K562 (cell line): Measurements from ENCODE around the gene SF3B4. TPM values are rescaled to one million over a fixed set of nuclear protein-coding genes. Genes with fewer than 3 reads are reported as not detected.
A peak's percentile ranks its signal among the peaks of the same experiment; 100 is the strongest.

Source experiments
- ATAC-seq: fragments of 200-7000 bp; cut with Tn5 transposase; 3 replicates; pipeline ENCODE4 v1.9.1; 2020; ENCODE audit warnings: moderate library complexity
- BruUV-seq: library from RNA; stranded (reverse); fragments of 400-500 nt; replicated peaks from 2 replicates; lab custom pipeline; 2021; lab: Mats Ljungman, UMichigan
- CTCF ChIA-PET: fragments of 300-600 bp; formaldehyde crosslinking; extraction: SDS; loops from one replicate; lab custom pipeline; 2021; ENCODE audit warnings: low intra/inter-chr PET ratio; lab: Yijun Ruan, JAX
- POLR2A ChIA-PET: fragments of 300-600, 350-650 bp; sonication (Branson Sonifier 250); formaldehyde crosslinking; extraction: SDS; loops from one replicate; lab custom pipeline; 2021; ENCODE audit warnings: antibody characterized with exemption, inconsistent platforms; lab: Yijun Ruan, JAX
- DNase-seq, 4 experiments: peaks; one replicate each; pipeline versions ENCODE4 v3.0.0 to v3.0.0-alpha.2; 2011 to 2018; ENCODE audit warnings: low spot score in 3 of 4, mixed read lengths in 3 of 4; ENCODE audit errors: extremely low read depth in 1 of 4
- FAIRE-seq: peaks from 2 replicates; lab custom pipeline; 2011; peaks lifted over from hg19 to GRCh38; lab: Jason Lieb, UNC
- H2AFZ ChIP-seq: 2 replicates; pipeline ENCODE4 v1.6.0; 2011; ENCODE audit warnings: low read depth, low read length, control low read depth, inconsistent platforms
- H3K27ac ChIP-seq: fragments of 200-600 bp; 3 replicates; pipeline ENCODE4 v1.8.0; 2011; ENCODE audit warnings: low read depth, mild to moderate bottlenecking, control low read depth, inconsistent platforms, low read length, moderate library complexity, mixed read lengths; ENCODE audit errors: extremely low read depth
- H3K27me3 ChIP-seq, 2 experiments: fragments of 300-600 bp in 1 of 2; 2 replicates in 1 of 2; 3 replicates in 1 of 2; pipeline versions ENCODE4 v1.6.0 to v1.8.0; 2011; ENCODE audit warnings: inconsistent platforms in 2 of 2, low read length in 2 of 2, mild to moderate bottlenecking in 1 of 2, mixed read lengths in 1 of 2, moderate library complexity in 1 of 2; ENCODE audit not compliant: control insufficient read depth in 2 of 2, insufficient read depth in 2 of 2
- H3K36me3 ChIP-seq: fragments of 300-600 bp; 3 replicates; pipeline ENCODE4 v1.8.0; 2011; ENCODE audit warnings: mild to moderate bottlenecking, low read length, inconsistent platforms; ENCODE audit not compliant: control insufficient read depth, insufficient read depth
- H3K4me1 ChIP-seq, 2 experiments: fragments of 200-600 bp in 1 of 2; replicated peaks in 1 of 2; 2 replicates in 1 of 2; 3 replicates in 1 of 2; pipeline versions ENCODE4 v1.5.1 to v1.8.0; 2011; ENCODE audit warnings: inconsistent platforms in 2 of 2, low read length in 2 of 2, mild to moderate bottlenecking in 1 of 2, mixed read lengths in 1 of 2, moderate library complexity in 1 of 2; ENCODE audit not compliant: control insufficient read depth in 2 of 2, insufficient read depth in 2 of 2
- H3K4me2 ChIP-seq: 2 replicates; pipeline ENCODE4 v1.6.1; 2011; ENCODE audit warnings: low read length, control low read depth, inconsistent platforms, mixed read lengths; ENCODE audit not compliant: insufficient read depth
- H3K4me3 ChIP-seq: fragments of 200-600 bp; sonication (generic), shearing (Covaris generic); 2 replicates; pipeline ENCODE4 v1.5.1; 2016; ENCODE audit warnings: control low read depth, inconsistent platforms
- H3K79me2 ChIP-seq: fragments of 200-600 bp; 3 replicates; pipeline ENCODE4 v1.8.0; 2011; ENCODE audit warnings: low read length, inconsistent platforms; ENCODE audit not compliant: control insufficient read depth, insufficient read depth
- H3K9ac ChIP-seq, 2 experiments: 2 replicates each; pipeline versions ENCODE4 v1.6.0 to v1.6.1; 2011; ENCODE audit warnings: low read depth in 2 of 2, low read length in 2 of 2, control low read depth in 1 of 2, inconsistent platforms in 1 of 2, mild to moderate bottlenecking in 1 of 2, mixed read lengths in 1 of 2; ENCODE audit not compliant: insufficient read depth in 1 of 2
- H3K9me1 ChIP-seq: one replicate; pipeline ENCODE4 v1.6.0; 2011; ENCODE audit warnings: inconsistent platforms, mild to moderate bottlenecking, low read length, moderate library complexity; ENCODE audit not compliant: control insufficient read depth, insufficient read depth
- H3K9me3 ChIP-seq: replicated peaks from 2 replicates; pipeline ENCODE4 v1.5.1; 2011; ENCODE audit warnings: low read depth, low read length, inconsistent platforms; ENCODE audit not compliant: control insufficient read depth, insufficient read depth
- H4K20me1 ChIP-seq: replicated peaks from 2 replicates; pipeline ENCODE4 v1.6.1; 2011; ENCODE audit warnings: low read length, inconsistent platforms, mixed read lengths; ENCODE audit not compliant: control insufficient read depth, insufficient read depth
- MYC ChIP-seq, 2 experiments: fragments of 250-450 bp in 1 of 2; sonication (Bioruptor Pico) in 1 of 2; IDR thresholded peaks; 2 replicates each; pipeline versions ENCODE4 v1.5.1 to v1.6.1; 2012 to 2021; ENCODE audit warnings: low read depth in 2 of 2, borderline replicate concordance in 1 of 2, improper control_type of control experiment in 1 of 2, low read length in 1 of 2, mild to moderate bottlenecking in 1 of 2, moderate library complexity in 1 of 2
- NELFE ChIP-seq: IDR thresholded peaks from 2 replicates; pipeline ENCODE4 v1.6.1; 2011; ENCODE audit warnings: mild to moderate bottlenecking; ENCODE audit not compliant: insufficient read depth, insufficient read length
- WGBS: fragments of 100-300 bp; shearing (Covaris generic); methylation state at CpG from one replicate; pipeline ENCODE4 v1.1.6; 2016; ENCODE audit warnings: low coverage, mixed read lengths; ENCODE audit not compliant: insufficient coverage; ENCODE audit errors: missing lambda C conversion rate; 5-methylcytosine and 5-hydroxymethylcytosine counted together
- in situ Hi-C: fragments of 300-500 bp; cut with MboI; formaldehyde crosslinking; loops from 4 replicates; pipeline ENCODE4 v1.15.0; 2018; ENCODE audit warnings: inconsistent platforms, mixed read lengths
- intact Hi-C: fragments of 100-400 bp; cut with micrococcal nuclease; formaldehyde crosslinking; loops from 2 replicates; pipeline ENCODE4 v1.14.2; 2022
- polyA plus RNA-seq, 8 experiments: library from polyadenylated mRNA; depleted of rRNA in 4 of 8; stranded (reverse) in 5 of 8; unstranded in 3 of 8; fragments of >200 nt; fragmentation: Nextera tagmentation in 2 of 8; fragmentation: Illumina TruSeq in 1 of 8; extraction: Ambion mirVana in 2 of 8; extraction: Trizol in 1 of 8; gene quantifications; 2 replicates each; pipeline versions ENCODE4 v1.2.1 to v1.2.3, GENCODE V29; 2011 to 2014; ENCODE audit warnings: inconsistent platforms in 1 of 8, missing spikeins in 1 of 8
- total RNA-seq, 7 experiments: library from RNA; depleted of rRNA in 6 of 7; stranded (reverse); fragments of >200 nt in 6 of 7; fragmentation: Illumina TruSeq in 2 of 7; extraction: Trizol in 2 of 7; gene quantifications; 2 replicates each; pipeline versions ENCODE4 v1.2.1 to v1.2.3, GENCODE V29; 2011 to 2021; ENCODE audit warnings: low replicate concordance in 1 of 7
- TF ChIP-seq, protein P1 (sequence below): fragments of 250-450 bp; sonication (Bioruptor Pico); IDR thresholded peaks from 2 replicates; pipeline ENCODE4 v1.8.0; 2021; ENCODE audit warnings: moderate library complexity, mild to moderate bottlenecking, inconsistent platforms
- TF ChIP-seq, protein P2 (sequence below): IDR thresholded peaks from 2 replicates; pipeline ENCODE4 v1.6.1; 2011; ENCODE audit warnings: borderline replicate concordance, low read depth, mild to moderate bottlenecking, moderate library complexity, low read length; ENCODE audit not compliant: insufficient read depth, poor library complexity, severe bottlenecking
- TF ChIP-seq, protein P3 (sequence below): fragments of 450-650 bp; IDR thresholded peaks from 2 replicates; pipeline ENCODE4 v1.6.1; 2018; ENCODE audit not compliant: partially characterized antibody

The SF3B4 gene
- total and polyA plus RNA-seq, 9 of the 15 experiments (the other 6 are each of a cell fraction or from before 2014, with no cell fraction given), result 3.0 to 88.0 (median 26.1) TPM

DNA sequence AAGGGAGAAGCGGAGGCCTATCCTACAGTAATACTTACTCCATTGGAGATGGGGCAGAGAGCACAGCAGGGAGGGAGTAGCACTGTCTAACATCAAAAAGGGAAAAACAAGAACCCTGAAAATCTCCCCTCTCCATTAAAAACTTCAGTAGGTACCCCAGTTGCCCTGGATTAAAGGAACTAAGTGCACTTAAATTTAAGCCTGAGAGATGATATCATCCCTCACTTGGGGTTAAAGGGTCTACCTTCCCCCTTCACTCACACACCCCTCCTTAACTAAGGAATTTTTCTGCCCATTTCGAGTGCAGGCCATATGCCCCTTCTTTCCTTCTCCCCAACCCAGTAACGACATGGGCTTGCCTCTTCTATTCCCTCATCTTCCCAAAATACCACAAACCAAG lies 12.8 kb upstream of the SF3B4 start:
- Histone ChIP-seq H4K20me1 (no peaks in the 10 kb centered on the region), H3K9ac (0 out of 4 replicates have a peak overlapping the region, but pooled peaks of 1 of the 2 experiments have one; percentile 29), H3K9me3 (no peaks in the 10 kb centered on the region), H3K79me2 (no peaks in the 10 kb centered on the region), H3K27me3 (no peaks in the 10 kb centered on the region), H3K9me1 (no peaks in the 10 kb centered on the region), H3K4me3 (no peak overlapping the region), H3K4me2 (no peak overlapping the region), H3K4me1 (peaks cover 23 to 39% of the 10 kb centered on the region in 2 experiments), H3K36me3 (peaks cover 19% of the 10 kb centered on the region; the same call in 2 of the 3 replicates), H2AFZ (no peak overlapping the region), H3K27ac (peak overlapping the region; percentile 80; the same call in 1 of the 3 replicates)
- no peak for ATAC-seq
- ChIA-PET POLR2A (interaction anchor here (1.7 to 2.6 kb wide), 2 partner anchors 11 to 53 kb away, joined by 5 to 29 read pairs; a partner anchor contains a TSS), CTCF (no interaction called here)
- in situ Hi-C loops, result no loop called here
- TF ChIP-seq, protein P1, sequence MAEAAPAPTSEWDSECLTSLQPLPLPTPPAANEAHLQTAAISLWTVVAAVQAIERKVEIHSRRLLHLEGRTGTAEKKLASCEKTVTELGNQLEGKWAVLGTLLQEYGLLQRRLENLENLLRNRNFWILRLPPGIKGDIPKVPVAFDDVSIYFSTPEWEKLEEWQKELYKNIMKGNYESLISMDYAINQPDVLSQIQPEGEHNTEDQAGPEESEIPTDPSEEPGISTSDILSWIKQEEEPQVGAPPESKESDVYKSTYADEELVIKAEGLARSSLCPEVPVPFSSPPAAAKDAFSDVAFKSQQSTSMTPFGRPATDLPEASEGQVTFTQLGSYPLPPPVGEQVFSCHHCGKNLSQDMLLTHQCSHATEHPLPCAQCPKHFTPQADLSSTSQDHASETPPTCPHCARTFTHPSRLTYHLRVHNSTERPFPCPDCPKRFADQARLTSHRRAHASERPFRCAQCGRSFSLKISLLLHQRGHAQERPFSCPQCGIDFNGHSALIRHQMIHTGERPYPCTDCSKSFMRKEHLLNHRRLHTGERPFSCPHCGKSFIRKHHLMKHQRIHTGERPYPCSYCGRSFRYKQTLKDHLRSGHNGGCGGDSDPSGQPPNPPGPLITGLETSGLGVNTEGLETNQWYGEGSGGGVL, result no peak
- TF ChIP-seq NELFE, result no peak
- TF ChIP-seq, protein P2, sequence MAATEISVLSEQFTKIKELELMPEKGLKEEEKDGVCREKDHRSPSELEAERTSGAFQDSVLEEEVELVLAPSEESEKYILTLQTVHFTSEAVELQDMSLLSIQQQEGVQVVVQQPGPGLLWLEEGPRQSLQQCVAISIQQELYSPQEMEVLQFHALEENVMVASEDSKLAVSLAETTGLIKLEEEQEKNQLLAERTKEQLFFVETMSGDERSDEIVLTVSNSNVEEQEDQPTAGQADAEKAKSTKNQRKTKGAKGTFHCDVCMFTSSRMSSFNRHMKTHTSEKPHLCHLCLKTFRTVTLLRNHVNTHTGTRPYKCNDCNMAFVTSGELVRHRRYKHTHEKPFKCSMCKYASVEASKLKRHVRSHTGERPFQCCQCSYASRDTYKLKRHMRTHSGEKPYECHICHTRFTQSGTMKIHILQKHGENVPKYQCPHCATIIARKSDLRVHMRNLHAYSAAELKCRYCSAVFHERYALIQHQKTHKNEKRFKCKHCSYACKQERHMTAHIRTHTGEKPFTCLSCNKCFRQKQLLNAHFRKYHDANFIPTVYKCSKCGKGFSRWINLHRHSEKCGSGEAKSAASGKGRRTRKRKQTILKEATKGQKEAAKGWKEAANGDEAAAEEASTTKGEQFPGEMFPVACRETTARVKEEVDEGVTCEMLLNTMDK, result no peak
- TF ChIP-seq MYC (IDR thresholded peaks at IDR 0.05; ENCODE audit: low read depth, low read length), result no peak
- TF ChIP-seq MYC (CRISPR knock-in tag; IDR thresholded peaks at IDR 0.05; ENCODE audit: borderline replicate concordance, low read depth), result 0 out of 2 replicates have a peak, but pooled peaks have one; percentile 22
- TF ChIP-seq, protein P3, sequence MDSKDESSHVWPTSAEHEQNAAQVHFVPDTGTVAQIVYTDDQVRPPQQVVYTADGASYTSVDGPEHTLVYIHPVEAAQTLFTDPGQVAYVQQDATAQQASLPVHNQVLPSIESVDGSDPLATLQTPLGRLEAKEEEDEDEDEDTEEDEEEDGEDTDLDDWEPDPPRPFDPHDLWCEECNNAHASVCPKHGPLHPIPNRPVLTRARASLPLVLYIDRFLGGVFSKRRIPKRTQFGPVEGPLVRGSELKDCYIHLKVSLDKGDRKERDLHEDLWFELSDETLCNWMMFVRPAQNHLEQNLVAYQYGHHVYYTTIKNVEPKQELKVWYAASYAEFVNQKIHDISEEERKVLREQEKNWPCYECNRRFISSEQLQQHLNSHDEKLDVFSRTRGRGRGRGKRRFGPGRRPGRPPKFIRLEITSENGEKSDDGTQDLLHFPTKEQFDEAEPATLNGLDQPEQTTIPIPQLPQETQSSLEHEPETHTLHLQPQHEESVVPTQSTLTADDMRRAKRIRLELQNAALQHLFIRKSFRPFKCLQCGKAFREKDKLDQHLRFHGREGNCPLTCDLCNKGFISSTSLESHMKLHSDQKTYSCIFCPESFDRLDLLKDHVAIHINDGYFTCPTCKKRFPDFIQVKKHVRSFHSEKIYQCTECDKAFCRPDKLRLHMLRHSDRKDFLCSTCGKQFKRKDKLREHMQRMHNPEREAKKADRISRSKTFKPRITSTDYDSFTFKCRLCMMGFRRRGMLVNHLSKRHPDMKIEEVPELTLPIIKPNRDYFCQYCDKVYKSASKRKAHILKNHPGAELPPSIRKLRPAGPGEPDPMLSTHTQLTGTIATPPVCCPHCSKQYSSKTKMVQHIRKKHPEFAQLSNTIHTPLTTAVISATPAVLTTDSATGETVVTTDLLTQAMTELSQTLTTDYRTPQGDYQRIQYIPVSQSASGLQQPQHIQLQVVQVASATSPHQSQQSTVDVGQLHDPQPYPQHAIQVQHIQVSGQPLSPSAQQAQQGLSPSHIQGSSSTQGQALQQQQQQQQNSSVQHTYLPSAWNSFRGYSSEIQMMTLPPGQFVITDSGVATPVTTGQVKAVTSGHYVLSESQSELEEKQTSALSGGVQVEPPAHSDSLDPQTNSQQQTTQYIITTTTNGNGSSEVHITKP, result peak; percentile 87
- BruUV-seq, result no TSS peak
- intact Hi-C loops, result no loop called here
- WGBS, result 67% methylated on average over 3 of the region's 3 CpGs
- no peak for FAIRE-seq
- no peak for DNase-seq
